GM23338 (cell line): ENCODE data around the gene KCNN3. TPM values are rescaled to one million over a fixed set of nuclear protein-coding genes. Genes with fewer than 3 reads are reported as not detected.

Experiments
- ATAC-seq: fragments of 200-7000 bp; cut with Tn5 transposase; 3 replicates; pipeline ENCODE4 v1.9.1; 2020
- DNase-seq: peaks from one replicate; pipeline ENCODE4 v3.0.0-alpha.2; 2015; ENCODE audit warnings: low spot score
- H2AFZ ChIP-seq: fragments of 200-600 bp; sonication (generic); 2 replicates; pipeline ENCODE4 v1.8.0; 2016; ENCODE audit warnings: antibody characterized with exemption, mild to moderate bottlenecking, moderate library complexity
- H3F3A ChIP-seq: fragments of 200-600 bp; sonication (generic); replicated peaks from 2 replicates; pipeline ENCODE4 v1.8.0; 2017; ENCODE audit warnings: antibody characterized with exemption, mixed run types, low read depth
- H3K27ac ChIP-seq: fragments of 200-600 bp; sonication (generic); 2 replicates; pipeline ENCODE4 v1.6.1; 2016; ENCODE audit warnings: low read depth
- H3K27me3 ChIP-seq: fragments of 200-600 bp; sonication (generic); 2 replicates; pipeline ENCODE4 v1.8.0; 2016; ENCODE audit warnings: mild to moderate bottlenecking, mixed run types, moderate library complexity; ENCODE audit not compliant: insufficient read depth
- H3K36me3 ChIP-seq: fragments of 200-600 bp; sonication (generic); 2 replicates; pipeline ENCODE4 v1.8.0; 2016; ENCODE audit warnings: mild to moderate bottlenecking; ENCODE audit not compliant: insufficient read depth
- H3K4me1 ChIP-seq: fragments of 200-600 bp; sonication (generic); 2 replicates; pipeline ENCODE4 v1.8.0; 2016; ENCODE audit warnings: mild to moderate bottlenecking, moderate library complexity; ENCODE audit not compliant: insufficient read depth
- H3K4me2 ChIP-seq: fragments of 200-600 bp; sonication (generic); 2 replicates; pipeline ENCODE4 v1.7.1; 2017; ENCODE audit warnings: mixed run types
- H3K4me3 ChIP-seq: fragments of 200-600 bp; sonication (generic); 2 replicates; pipeline ENCODE4 v1.6.1; 2016; ENCODE audit warnings: mixed run types
- H3K79me2 ChIP-seq: fragments of 200-600 bp; sonication (generic); replicated peaks from 2 replicates; pipeline ENCODE4 v1.8.0; 2017; ENCODE audit warnings: mild to moderate bottlenecking; ENCODE audit not compliant: insufficient read depth
- H3K9me2 ChIP-seq: fragments of 200-600 bp; sonication (generic); 2 replicates; pipeline ENCODE4 v1.8.0; 2017; ENCODE audit not compliant: insufficient read depth
- H4K20me1 ChIP-seq: fragments of 200-600 bp; sonication (generic); replicated peaks from 2 replicates; pipeline ENCODE4 v1.8.0; 2017; ENCODE audit warnings: mild to moderate bottlenecking; ENCODE audit not compliant: insufficient read depth
- H3K27ac Mint-ChIP-seq: 2 replicates; pipeline ENCODE4 v1.8.0; 2020; ENCODE audit warnings: inconsistent platforms, mild to moderate bottlenecking, moderate library complexity, mixed read lengths
- H3K27me3 Mint-ChIP-seq: 3 replicates; pipeline ENCODE4 v1.8.0; 2022; ENCODE audit warnings: low read depth, mild to moderate bottlenecking, moderate library complexity, mixed read lengths, inconsistent platforms; ENCODE audit not compliant: insufficient read depth, poor library complexity
- H3K36me3 Mint-ChIP-seq: 3 replicates; pipeline ENCODE4 v1.8.0; 2021; ENCODE audit warnings: low read depth, mild to moderate bottlenecking, inconsistent platforms, moderate library complexity, mixed read lengths
- H3K4me1 Mint-ChIP-seq: 3 replicates; pipeline ENCODE4 v1.8.0; 2020; ENCODE audit warnings: mild to moderate bottlenecking, inconsistent platforms, mixed read lengths
- H3K4me3 Mint-ChIP-seq: 3 replicates; pipeline ENCODE4 v1.8.0; 2021; ENCODE audit warnings: moderate library complexity, mild to moderate bottlenecking, inconsistent platforms, mixed read lengths
- H3K9me3 Mint-ChIP-seq: 3 replicates; pipeline ENCODE4 v1.8.0; 2020; ENCODE audit warnings: moderate library complexity, mild to moderate bottlenecking, inconsistent platforms, mixed read lengths
- CREB1 ChIP-seq: fragments of 250-450 bp; sonication (Bioruptor Pico); IDR thresholded peaks from 2 replicates; pipeline ENCODE4 v1.5.0; 2020; ENCODE audit warnings: low read depth, mild to moderate bottlenecking, moderate library complexity
- EZH2 ChIP-seq: fragments of 200-600 bp; sonication (generic); IDR thresholded peaks from one replicate; pipeline ENCODE4 v1.8.0; 2017; ENCODE audit warnings: antibody characterized with exemption, mild to moderate bottlenecking, low read depth; ENCODE audit not compliant: unreplicated experiment
- EZH2phosphoT487 ChIP-seq: fragments of 200-600 bp; sonication (generic); IDR thresholded peaks from one replicate; pipeline ENCODE4 v1.8.1; 2018; ENCODE audit warnings: antibody characterized with exemption; ENCODE audit not compliant: unreplicated experiment
- JUNB ChIP-seq: IDR thresholded peaks from one replicate; pipeline ENCODE4 v1.6.1; 2016; ENCODE audit warnings: antibody characterized with exemption; ENCODE audit not compliant: unreplicated experiment
- NANOG ChIP-seq: IDR thresholded peaks from 2 replicates; pipeline ENCODE4 v1.6.1; 2016; ENCODE audit warnings: antibody characterized with exemption, borderline replicate concordance
- POLR2AphosphoS5 ChIP-seq: IDR thresholded peaks from 2 replicates; pipeline ENCODE4 v1.6.1; 2016; ENCODE audit warnings: antibody characterized with exemption, low read depth
- STAT1 ChIP-seq: IDR thresholded peaks from one replicate; pipeline ENCODE4 v1.6.1; 2016; ENCODE audit warnings: antibody characterized with exemption; ENCODE audit not compliant: unreplicated experiment
- ZNF114 ChIP-seq: fragments of 250-450 bp; sonication (Bioruptor Pico); IDR thresholded peaks from 2 replicates; pipeline ENCODE4 v1.5.0; 2020; ENCODE audit warnings: mild to moderate bottlenecking, moderate library complexity
- polyA plus RNA-seq: library from polyadenylated mRNA; unstranded; fragments of >200 nt; fragmentation: Nextera tagmentation; extraction: Ambion mirVana; gene quantifications from 2 replicates; pipeline ENCODE4 v1.2.1, GENCODE V29; 2016
- total RNA-seq: library from RNA; depleted of rRNA; stranded (reverse); fragments of >200 nt; shearing (Covaris generic); gene quantifications from 2 replicates; pipeline ENCODE4 v1.2.3, GENCODE V29; 2014
- TF ChIP-seq, protein P1 (sequence below), 2 experiments: fragments of 200-600 bp in 1 of 2; sonication (generic) in 1 of 2; conservative IDR thresholded peaks; 2 replicates each; pipeline versions ENCODE4 v1.5.1 to v1.6.1; 2016 to 2017; ENCODE audit warnings: antibody characterized with exemption in 2 of 2, low read depth in 2 of 2, mild to moderate bottlenecking in 2 of 2, moderate library complexity in 1 of 2
- TF ChIP-seq, protein P2 (sequence below): IDR thresholded peaks from one replicate; pipeline ENCODE4 v1.6.1; 2018; ENCODE audit warnings: antibody characterized with exemption; ENCODE audit not compliant: unreplicated experiment
- TF ChIP-seq, protein P3 (sequence below): IDR thresholded peaks from 2 replicates; pipeline ENCODE4 v1.6.1; 2016; ENCODE audit warnings: antibody characterized with exemption
- TF ChIP-seq, protein P4 (sequence below): fragments of 250-450 bp; sonication (Bioruptor Pico); IDR thresholded peaks from 2 replicates; pipeline ENCODE4 v1.5.0; 2020; ENCODE audit warnings: mild to moderate bottlenecking, moderate library complexity

The KCNN3 gene
- total and polyA plus RNA-seq, 2 experiments from 2014 or later: 1.9 to 3.0 TPM

DNA sequence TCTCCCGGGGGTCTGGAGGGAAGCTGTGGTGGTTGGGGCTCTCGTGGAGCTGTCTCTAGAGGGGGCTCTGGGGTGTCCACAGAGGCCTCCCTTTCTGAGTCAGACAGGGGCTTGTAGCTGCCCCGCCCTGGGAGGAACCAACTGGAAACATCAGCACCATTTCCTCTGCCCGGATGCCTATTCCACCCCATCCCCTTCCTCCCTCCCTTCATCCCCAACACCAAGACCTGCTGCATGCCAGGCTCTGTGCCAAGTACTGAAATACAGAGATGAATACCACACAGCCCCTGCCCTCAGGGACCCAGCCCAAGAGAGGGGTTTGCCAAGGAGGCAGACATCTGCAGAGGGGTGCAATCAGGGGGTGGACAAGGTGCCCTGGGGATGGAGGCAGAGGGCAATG lies 136.5 kb downstream of the KCNN3 start:
- Mint-ChIP-seq H3K27ac (no peak overlapping the region), H3K4me3 (no peak overlapping the region), H3K9me3 (no peaks in the 10 kb centered on the region), H3K4me1 (peaks cover 28% of the 10 kb centered on the region), H3K27me3 (peaks cover 7% of the 10 kb centered on the region), H3K36me3 (no peaks in the 10 kb centered on the region)
- Histone ChIP-seq H3K4me3 (no peak overlapping the region), H3F3A (no peaks in the 10 kb centered on the region), H3K9me2 (no peaks in the 10 kb centered on the region), H3K79me2 (no peaks in the 10 kb centered on the region), H2AFZ (no peak overlapping the region), H3K27ac (no peak overlapping the region), H3K36me3 (no peaks in the 10 kb centered on the region), H3K27me3 (no peaks in the 10 kb centered on the region), H3K4me1 (peaks cover 12% of the 10 kb centered on the region), H3K4me2 (no peak overlapping the region), H4K20me1 (no peaks in the 10 kb centered on the region)
- TF ChIP-seq, protein P1, sequence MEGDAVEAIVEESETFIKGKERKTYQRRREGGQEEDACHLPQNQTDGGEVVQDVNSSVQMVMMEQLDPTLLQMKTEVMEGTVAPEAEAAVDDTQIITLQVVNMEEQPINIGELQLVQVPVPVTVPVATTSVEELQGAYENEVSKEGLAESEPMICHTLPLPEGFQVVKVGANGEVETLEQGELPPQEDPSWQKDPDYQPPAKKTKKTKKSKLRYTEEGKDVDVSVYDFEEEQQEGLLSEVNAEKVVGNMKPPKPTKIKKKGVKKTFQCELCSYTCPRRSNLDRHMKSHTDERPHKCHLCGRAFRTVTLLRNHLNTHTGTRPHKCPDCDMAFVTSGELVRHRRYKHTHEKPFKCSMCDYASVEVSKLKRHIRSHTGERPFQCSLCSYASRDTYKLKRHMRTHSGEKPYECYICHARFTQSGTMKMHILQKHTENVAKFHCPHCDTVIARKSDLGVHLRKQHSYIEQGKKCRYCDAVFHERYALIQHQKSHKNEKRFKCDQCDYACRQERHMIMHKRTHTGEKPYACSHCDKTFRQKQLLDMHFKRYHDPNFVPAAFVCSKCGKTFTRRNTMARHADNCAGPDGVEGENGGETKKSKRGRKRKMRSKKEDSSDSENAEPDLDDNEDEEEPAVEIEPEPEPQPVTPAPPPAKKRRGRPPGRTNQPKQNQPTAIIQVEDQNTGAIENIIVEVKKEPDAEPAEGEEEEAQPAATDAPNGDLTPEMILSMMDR (conservative IDR thresholded peaks at IDR 0.05; ENCODE audit: low read depth in 2 of 2): no peak
- TF ChIP-seq POLR2AphosphoS5: no peak
- no peak for TF ChIP-seq STAT1
- TF ChIP-seq, protein P2, sequence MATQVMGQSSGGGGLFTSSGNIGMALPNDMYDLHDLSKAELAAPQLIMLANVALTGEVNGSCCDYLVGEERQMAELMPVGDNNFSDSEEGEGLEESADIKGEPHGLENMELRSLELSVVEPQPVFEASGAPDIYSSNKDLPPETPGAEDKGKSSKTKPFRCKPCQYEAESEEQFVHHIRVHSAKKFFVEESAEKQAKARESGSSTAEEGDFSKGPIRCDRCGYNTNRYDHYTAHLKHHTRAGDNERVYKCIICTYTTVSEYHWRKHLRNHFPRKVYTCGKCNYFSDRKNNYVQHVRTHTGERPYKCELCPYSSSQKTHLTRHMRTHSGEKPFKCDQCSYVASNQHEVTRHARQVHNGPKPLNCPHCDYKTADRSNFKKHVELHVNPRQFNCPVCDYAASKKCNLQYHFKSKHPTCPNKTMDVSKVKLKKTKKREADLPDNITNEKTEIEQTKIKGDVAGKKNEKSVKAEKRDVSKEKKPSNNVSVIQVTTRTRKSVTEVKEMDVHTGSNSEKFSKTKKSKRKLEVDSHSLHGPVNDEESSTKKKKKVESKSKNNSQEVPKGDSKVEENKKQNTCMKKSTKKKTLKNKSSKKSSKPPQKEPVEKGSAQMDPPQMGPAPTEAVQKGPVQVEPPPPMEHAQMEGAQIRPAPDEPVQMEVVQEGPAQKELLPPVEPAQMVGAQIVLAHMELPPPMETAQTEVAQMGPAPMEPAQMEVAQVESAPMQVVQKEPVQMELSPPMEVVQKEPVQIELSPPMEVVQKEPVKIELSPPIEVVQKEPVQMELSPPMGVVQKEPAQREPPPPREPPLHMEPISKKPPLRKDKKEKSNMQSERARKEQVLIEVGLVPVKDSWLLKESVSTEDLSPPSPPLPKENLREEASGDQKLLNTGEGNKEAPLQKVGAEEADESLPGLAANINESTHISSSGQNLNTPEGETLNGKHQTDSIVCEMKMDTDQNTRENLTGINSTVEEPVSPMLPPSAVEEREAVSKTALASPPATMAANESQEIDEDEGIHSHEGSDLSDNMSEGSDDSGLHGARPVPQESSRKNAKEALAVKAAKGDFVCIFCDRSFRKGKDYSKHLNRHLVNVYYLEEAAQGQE: no peak
- TF ChIP-seq, protein P3, sequence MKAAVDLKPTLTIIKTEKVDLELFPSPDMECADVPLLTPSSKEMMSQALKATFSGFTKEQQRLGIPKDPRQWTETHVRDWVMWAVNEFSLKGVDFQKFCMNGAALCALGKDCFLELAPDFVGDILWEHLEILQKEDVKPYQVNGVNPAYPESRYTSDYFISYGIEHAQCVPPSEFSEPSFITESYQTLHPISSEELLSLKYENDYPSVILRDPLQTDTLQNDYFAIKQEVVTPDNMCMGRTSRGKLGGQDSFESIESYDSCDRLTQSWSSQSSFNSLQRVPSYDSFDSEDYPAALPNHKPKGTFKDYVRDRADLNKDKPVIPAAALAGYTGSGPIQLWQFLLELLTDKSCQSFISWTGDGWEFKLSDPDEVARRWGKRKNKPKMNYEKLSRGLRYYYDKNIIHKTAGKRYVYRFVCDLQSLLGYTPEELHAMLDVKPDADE: no peak
- TF ChIP-seq ZNF114: no peak
- TF ChIP-seq, protein P4, sequence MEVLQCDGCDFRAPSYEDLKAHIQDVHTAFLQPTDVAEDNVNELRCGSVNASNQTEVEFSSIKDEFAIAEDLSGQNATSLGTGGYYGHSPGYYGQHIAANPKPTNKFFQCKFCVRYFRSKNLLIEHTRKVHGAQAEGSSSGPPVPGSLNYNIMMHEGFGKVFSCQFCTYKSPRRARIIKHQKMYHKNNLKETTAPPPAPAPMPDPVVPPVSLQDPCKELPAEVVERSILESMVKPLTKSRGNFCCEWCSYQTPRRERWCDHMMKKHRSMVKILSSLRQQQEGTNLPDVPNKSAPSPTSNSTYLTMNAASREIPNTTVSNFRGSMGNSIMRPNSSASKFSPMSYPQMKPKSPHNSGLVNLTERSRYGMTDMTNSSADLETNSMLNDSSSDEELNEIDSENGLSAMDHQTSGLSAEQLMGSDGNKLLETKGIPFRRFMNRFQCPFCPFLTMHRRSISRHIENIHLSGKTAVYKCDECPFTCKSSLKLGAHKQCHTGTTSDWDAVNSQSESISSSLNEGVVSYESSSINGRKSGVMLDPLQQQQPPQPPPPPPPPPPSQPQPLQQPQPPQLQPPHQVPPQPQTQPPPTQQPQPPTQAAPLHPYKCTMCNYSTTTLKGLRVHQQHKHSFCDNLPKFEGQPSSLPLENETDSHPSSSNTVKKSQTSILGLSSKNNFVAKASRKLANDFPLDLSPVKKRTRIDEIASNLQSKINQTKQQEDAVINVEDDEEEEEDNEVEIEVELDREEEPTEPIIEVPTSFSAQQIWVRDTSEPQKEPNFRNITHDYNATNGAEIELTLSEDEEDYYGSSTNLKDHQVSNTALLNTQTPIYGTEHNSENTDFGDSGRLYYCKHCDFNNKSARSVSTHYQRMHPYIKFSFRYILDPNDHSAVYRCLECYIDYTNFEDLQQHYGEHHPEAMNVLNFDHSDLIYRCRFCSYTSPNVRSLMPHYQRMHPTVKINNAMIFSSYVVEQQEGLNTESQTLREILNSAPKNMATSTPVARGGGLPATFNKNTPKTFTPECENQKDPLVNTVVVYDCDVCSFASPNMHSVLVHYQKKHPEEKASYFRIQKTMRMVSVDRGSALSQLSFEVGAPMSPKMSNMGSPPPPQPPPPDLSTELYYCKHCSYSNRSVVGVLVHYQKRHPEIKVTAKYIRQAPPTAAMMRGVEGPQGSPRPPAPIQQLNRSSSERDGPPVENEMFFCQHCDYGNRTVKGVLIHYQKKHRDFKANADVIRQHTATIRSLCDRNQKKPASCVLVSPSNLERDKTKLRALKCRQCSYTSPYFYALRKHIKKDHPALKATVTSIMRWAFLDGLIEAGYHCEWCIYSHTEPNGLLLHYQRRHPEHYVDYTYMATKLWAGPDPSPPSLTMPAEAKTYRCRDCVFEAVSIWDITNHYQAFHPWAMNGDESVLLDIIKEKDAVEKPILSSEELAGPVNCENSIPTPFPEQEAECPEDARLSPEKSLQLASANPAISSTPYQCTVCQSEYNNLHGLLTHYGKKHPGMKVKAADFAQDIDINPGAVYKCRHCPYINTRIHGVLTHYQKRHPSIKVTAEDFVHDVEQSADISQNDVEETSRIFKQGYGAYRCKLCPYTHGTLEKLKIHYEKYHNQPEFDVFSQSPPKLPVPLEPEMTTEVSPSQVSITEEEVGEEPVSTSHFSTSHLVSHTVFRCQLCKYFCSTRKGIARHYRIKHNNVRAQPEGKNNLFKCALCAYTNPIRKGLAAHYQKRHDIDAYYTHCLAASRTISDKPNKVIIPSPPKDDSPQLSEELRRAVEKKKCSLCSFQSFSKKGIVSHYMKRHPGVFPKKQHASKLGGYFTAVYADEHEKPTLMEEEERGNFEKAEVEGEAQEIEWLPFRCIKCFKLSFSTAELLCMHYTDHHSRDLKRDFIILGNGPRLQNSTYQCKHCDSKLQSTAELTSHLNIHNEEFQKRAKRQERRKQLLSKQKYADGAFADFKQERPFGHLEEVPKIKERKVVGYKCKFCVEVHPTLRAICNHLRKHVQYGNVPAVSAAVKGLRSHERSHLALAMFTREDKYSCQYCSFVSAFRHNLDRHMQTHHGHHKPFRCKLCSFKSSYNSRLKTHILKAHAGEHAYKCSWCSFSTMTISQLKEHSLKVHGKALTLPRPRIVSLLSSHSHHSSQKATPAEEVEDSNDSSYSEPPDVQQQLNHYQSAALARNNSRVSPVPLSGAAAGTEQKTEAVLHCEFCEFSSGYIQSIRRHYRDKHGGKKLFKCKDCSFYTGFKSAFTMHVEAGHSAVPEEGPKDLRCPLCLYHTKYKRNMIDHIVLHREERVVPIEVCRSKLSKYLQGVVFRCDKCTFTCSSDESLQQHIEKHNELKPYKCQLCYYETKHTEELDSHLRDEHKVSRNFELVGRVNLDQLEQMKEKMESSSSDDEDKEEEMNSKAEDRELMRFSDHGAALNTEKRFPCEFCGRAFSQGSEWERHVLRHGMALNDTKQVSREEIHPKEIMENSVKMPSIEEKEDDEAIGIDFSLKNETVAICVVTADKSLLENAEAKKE (CRISPR knock-in tag): no peak
- TF ChIP-seq EZH2phosphoT487: no peak
- no peak for TF ChIP-seq EZH2
- no peak for TF ChIP-seq NANOG
- no peak for TF ChIP-seq CREB1 (CRISPR knock-in tag)
- TF ChIP-seq JUNB: no peak
- DNase-seq (no peak), ATAC-seq (no peak)
